Limb (tissue), 2 donors: ENCODE results near the gene DOCK2.
"Not testable (repeated sequence)": the region's sequence is repeated elsewhere in the genome, so short reads cannot be mapped to it uniquely, and the experiment has no call there.

Source experiments
- DNase-seq, 2 donors: peaks; one replicate each; pipeline ENCODE4 v3.0.0-alpha.2; 2016; ENCODE audit errors: extremely low spot score in 2 of 2

DOCK2 gene

DNA sequence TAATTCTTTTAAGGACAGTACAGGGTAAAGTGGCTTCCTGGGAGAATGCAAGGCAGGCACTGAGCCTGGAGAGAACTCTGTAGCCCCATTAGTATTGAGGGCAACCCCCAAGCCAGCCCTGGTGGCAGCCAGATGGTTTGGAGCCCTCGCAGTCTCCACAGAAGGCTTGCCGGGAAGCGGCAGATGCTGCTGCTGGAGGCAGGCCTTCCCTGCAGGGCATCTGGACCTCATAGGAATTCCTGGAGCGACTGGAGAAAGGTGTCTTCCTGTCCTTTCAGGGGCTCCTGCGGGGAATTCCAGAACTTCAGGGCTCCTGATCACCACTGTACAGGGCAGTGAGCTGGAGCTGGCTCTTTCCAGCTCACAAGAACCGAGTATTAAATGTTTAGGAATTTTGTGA, 175.7 kb downstream of the DOCK2 start:
- no peak for DNase-seq

DNA sequence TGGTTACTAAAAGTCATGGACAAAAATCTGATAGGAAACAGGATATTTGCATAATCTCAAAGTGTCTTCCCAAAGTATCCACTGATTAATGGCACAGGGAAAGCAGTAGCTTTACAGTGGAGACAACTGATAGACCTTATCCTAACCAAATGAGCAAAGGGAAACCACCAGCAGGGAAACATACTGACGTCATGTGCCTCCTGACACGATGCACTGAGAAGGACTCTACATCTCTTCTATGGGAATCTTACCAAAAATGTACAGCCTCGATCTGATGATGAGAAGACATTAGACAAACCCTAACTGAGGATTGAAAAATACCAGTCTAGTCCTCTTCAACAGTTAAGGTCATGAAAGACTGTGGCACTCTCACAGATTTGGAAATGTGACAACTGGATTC, 177.0 kb downstream of the DOCK2 start:
- DNase-seq = no peak

DNA sequence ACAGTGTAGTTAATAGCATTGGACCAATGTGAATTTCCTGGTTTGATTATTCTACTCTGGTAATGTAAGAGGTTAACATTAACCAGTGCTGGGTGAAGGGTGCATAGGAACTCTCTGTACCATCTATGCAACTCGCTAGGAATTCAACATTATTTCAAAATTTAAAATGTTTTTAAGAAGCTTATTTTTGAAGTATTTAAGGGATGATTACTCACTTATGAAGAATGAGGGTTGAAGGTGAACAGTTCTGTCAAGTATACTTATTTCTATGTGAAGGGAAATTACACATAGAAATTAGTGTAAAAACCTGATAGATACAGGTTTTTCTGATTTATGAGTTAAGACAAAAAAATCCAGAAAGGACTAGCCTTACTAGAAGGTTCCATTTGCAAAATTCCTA, 177.4 kb downstream of the DOCK2 start:
- DNase-seq = no peak

DNA sequence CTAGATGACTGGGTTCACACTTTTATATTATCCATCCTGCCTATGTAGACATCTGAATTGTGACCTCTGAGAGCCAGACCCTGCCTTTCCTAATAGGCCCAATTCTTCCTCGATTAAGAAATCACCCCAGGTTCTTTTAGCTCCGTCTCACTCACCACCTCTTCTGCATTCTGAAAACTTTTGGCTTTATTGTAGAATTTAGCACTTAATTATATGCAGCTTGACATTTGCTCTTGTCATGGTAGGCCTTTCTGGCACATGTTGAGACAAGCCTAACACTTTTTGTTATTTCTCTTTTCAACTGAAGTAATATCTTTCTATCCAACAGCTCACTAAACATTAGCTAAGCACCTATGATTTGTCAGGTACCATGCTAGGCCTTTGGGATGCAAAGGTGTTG, 180.0 kb downstream of the DOCK2 start:
- DNase-seq = no peak

DNA sequence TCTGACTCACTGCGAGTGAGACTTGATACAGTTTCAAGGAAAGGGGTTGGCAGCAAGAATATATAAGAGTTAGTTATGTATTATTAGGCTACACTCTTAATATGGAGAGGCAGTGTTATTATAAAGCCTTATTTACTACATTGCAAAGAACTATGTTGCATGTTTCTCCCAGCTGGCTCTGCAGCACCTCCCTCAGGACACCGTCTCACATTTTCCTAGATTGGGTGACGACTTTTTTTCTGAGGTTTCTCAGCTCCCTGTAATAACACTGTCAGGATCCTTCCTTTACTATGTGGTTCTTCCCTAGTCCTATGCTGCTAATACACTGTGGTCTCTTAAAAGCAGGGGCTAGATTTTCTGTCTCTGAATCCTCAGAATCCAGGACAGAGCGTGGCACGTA, 189.5 kb downstream of the DOCK2 start:
- no peak for DNase-seq

DNA sequence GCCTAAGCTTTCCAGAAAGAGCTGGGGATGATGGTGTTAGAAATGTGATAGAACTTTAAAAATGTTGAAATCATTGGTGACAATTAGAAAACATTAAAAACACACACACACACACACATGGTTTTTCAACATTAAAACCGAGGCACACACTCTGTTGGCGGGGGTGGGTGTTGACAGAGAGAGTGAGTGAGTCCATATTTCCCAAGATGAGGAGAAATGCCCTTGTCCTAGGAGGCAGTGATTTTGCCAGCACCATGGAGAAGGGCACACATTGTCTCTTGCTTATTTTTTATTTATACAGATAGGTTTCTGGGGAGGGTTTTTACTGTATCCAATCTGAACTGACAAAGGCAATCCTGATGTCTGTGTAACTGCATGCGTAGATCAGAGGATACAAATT, 190.7 kb downstream of the DOCK2 start:
- no peak for DNase-seq

DNA sequence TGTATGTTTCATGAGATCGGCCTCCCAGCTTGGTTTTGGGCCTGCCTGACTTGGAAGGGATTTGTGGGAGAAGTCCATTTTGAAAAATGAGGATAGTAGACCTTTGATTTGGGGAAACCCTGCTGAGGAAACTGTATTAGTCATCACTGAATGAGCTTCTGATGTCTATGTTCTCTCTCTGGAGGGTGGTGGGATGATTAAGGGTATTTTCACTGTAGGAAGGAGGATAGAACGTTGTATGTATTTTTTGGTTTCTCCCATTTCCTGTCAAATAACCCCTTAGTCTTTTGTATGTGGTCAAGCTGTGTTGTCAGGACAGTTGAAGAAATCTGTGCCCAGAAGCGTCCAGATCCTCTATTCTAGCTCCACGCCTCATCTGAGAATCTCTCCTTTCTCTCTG, 191.3 kb downstream of the DOCK2 start:
- DNase-seq = no peak

DNA sequence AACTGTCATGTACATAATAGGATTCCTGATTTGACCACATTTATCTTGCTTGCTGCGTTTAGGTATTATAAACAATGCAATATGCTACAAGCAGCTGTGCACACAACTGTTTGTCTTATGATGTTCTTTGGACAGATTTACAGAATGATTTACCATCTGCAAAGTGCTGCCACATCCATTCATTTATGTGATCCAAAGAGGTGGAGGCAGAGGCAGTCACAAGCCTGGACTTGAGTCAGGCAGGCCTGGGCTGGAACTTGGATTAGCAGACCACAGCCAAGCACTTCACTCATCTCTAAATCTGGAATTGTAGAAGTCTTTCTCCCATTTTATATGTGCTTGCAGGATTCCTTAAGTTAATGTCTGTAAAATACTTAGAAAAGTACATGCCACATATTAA, 194.3 kb downstream of the DOCK2 start:
- no peak for DNase-seq

DNA sequence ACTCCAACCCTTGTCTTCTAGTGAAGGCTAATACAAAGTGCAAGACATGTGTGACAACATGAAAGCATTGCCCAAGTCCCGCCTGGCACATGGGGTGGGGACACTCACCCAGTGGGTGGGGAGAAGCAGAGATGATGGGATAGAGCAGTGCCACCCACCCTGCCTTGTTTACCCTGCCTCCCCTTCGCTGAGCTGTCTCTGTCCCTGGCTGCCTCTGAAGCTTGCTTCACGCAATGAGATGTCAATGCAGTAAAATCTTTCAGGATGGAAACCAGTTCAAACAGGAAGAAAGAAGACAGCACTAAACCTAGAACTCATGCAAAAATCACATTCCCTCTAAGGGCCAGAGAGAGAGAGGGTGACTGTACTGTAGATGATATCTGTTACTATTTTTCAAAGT, 195.2 kb downstream of the DOCK2 start:
- DNase-seq = no peak

DNA sequence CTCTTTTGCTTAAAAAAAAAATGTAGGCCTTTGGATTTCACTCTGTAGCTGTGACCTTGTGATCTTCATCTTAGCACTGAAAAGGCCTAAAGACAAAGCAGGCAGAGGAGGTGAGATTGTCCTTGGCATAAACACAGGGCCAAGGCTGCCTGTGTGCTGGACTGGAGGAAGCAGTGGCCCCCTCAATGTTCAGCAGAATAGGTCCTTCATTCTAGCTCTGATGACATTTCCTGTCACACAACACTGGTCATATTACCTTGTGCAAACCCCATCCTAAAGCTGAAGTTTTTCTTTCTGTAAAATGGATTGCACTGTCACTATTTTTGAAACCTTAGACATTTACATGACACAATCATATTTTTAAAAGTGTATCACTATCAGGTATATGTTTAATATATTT, 195.8 kb downstream of the DOCK2 start:
- DNase-seq = no peak

DNA sequence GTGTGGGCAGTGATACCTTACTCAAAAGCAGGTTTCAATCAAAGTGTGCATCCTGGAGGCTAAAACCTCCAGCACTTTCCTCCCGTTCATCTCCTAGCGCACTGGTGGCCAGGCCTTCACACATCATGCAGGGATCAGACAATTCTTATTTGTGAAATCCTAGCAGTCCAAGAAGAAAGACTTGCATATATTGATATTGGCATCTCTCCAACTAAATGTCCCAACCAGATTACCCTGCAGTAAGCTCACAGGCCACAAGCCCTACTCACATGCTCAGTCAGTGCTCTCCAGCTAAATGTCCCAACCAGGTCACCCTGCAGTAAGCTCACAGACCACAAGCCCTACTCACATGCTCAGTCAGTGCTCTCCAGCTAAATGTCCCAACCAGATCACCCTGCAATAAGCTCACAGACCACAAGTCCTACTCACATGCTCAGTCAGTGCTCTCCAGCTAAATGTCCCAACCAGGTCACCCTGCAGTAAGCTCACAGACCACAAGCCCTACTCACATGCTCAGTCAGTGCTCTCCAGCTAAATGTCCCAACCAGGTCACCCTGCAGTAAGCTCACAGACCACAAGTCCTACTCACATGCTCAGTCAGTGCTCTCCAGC, 196.7 kb downstream of the DOCK2 start:
- DNase-seq = not testable (repeated sequence)

DNA sequence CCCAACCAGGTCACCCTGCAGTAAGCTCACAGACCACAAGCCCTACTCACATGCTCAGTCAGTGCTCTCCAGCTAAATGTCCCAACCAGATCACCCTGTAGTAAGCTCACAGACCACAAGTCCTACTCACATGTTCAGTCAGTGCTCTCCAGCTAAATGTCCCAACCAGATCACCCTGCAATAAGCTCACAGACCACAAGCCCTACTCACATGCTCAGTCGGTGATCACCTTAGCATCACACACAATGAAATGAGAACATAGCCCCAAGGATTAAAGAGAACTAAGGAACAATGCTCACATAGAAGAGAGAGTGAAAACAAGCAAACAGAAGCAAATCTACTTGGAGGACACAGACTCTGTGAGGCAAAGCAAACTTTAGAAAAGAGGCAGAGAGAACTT, 197.5 kb downstream of the DOCK2 start:
- DNase-seq = not testable (repeated sequence)

DNA sequence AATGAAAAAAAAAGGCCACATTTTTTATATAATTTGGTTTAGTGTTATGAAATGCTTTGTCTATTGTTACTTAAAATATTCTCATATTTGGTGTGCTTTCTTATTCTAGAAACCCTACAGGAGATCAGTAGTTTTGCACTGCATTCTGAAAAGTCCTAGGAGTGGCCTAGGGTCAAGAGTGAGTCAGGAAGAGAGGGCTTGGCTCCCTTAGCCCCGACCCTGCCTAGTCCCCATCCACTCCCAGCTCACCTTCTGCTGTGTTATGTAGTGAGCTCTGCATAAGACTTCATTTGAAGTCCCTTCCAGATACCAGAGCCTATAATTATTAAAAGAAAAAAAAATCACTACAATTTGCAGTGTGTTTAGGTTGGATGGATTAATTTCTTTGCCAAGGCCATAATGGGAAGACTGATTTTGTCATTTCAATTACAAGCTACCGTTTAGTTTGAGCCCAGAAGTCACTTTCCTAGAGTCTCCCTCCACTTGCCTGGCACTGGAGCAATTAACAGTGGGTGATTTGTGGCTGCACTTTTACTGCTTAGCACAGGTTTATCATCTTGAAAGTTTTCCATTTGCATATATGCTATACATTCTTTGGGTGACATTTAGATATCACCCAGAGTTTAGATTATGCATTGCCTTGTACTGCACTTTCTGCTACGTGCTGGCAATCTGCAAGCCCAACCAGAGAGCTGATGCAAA, 199.9 kb downstream of the DOCK2 start:
- DNase-seq = no peak

DNA sequence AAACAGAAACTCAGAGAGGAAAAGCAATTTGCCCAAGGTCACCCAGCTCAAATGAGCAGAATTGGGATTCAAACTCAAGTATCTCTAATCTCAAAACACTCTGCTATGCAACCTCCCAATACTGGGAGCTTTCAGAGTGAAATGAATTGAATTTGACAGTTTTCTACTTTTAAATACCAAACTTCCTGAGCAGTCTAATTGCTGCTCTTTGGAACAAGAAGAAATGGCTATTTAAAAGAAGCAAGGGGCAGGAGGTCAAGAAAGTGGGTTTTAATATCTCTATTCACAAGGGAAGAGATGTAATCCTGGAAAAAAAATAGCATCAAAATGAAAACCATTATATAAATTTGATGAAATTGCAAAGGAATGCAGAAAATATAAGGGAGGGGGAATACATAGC, 200.6 kb downstream of the DOCK2 start:
- DNase-seq = no peak

DNA sequence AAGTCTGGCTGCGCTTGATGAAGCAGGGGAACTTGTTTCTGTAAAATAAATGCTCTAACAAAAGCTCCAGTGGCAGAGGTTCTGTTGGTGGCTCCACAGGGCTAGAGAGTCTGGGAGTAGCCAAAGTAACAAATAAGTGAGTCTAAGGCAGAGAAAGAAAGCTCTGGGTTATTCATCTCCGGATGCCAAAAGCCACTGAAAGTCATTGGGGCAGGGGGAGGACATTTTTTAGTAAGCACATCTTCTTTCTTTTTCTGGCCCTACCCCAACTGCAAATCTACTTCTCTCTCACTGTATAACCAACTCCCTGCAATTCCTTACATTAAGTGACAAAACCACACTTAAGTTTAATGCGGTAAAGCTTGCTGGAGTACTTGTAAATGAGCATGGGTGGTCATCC, 201.6 kb downstream of the DOCK2 start:
- DNase-seq = no peak

DNA sequence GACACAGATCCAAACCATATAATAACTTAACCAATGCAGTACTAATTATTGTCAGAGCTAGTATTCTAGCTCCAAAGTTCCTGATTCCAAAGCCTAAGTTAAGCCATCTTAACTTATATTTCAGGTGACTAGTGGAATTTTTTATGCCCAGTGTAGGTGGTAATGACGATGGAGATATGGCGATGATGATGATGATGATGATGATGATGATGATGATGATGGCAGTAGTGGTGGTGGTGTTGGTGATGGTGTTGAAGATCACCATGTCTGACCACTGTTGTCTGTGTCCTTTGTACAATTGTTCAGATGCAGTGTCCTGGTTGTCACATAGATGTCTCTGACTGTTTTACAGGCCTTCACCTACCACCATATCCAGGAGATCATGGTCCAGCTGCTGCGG, 203.3 kb downstream of the DOCK2 start:
- DNase-seq = no peak

DNA sequence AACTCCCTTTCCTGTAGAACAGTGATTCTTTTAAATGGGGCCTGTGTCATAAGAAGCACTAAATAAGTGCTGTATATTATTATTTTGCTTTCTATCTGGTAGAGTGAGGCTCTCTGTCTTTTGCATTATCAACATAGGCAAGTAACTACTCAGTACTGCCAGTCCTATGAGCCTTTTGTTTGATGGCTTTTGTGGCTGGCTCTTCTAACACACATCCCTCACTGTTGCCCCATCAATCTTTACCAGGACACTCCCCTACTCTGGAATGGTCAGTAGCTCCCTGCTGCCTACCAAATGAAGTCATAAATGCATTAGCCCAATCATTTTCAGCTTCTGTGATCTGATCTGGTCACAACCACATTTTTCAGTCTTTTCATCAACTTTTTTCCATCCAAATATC, 205.6 kb downstream of the DOCK2 start:
- DNase-seq = no peak

DNA sequence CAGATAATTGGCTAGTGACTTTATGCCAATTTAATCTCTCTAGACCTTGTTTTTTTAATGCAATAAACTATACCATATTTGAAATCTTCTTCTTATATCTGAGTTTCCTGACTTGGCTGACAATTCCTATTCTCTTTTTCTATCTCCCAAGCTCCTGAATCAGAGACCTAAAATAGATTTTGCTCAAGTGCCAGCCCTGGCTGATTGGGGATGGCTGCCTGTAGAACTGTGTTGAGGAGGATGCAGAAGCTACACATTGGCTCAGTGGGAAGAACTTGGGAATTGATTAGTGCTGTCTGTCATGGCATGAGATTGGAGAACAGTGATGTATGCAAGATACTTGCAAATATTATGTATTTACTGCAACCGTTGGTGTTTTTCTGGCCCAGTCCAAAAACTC, 210.4 kb downstream of the DOCK2 start:
- DNase-seq = no peak

DNA sequence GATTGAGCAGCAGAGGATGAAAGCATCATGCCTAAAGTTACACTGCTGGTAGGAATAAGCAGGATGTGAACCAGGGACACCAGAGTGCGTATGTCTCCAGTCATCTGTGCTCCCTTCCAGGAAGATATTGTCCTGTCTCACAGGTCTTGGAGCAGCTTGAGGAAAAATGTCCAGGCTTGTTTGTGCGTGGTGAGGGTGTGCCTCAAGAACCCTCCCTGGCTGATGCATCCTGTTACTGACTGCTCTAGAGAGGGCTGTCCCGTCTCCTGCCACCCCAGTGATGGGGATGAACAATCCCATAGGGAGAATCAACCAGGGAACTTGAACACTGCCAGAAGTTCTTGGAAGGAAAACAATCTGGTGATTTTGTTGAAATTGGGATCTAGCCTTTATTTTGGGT, 211.2 kb downstream of the DOCK2 start:
- no peak for DNase-seq

DNA sequence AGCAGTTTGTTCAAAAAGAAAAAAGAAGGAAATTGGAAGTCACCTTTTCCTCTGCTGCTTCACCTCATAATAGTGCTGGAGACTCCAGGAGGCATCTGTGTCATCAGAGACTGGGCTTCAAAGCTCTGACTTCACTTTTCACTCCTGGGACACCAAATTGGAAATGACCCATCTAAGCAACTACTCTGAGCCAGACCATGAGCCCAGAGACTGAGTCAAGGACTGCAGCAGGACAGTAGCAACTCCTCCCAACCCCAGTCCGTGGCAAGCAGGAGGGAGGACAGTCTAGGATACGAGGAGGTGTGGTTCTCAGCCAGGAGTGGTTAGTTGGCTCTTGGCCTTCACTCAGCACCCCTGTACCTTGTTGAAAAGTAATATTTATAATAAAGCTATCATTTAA, 211.7 kb downstream of the DOCK2 start:
- no peak for DNase-seq

DNA sequence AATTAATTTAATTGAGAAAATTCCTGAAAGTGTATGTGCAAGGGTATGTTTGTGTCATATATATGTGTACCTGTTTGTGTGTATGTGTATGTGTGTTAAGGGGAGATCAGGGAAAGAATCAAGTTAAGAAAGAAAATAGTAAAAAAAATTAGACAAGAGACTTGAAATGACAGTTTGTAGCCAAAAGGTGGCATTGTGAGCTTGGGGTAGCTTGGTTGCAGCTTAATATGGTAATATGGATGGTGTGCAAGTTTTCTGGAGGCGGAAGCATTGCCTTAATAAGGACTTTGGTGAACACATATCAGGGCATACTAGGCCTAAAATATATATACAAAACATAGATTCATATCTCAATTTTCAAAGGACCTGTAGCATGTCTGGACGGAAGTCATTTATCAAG, 213.3 kb downstream of the DOCK2 start:
- DNase-seq = no peak

DNA sequence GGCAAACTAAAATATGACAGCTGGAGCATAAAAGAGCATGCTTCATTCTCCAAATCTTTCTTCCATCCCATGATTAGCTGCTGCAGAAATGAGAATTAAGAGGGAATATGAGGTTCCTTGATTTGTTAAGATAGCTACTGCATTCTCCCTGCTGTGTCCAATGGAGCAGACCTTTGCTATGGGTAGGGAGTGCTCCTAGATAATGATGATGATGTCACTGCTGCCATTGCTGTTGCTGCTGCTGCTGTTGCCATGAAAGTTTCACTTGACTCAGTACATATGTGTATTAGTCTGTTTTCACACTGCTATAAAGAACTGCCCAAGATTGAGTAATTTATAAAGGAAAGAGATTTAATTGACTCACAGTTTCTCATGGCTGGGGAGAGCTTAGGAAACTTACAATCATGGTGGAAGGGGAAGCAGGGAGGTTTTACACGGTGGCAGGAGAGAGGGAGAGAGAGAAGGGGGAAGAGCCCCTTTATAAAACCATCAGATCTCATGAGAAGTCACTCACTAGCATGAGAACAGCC, 214.3 kb downstream of the DOCK2 start:
- no peak for DNase-seq

DNA sequence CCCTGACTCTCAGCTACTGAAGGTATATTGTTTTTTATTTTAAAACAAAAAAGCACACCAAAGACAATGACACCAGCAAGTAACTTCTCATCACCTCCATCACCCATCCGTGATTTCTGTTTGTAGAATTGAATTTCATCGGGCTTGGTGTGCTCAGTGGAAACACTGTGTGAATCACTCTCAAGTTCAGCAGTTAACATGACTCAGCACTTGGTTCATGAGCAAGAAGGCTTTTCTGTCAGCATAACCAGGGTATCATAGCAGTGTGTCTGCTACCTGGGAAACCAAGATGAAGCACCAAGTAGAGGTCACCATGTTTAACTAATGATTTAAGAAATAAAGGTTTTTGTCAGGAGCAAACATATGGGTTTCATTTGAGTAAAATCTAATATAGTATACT, 219.5 kb downstream of the DOCK2 start:
- DNase-seq = no peak
